Kidney capillary endothelial cell (primary cell): ENCODE data around the gene VPS35L.

Experiments used
- DNase-seq: peaks from one replicate; pipeline ENCODE4 v3.0.0-alpha.2; 2018; ENCODE audit warnings: low spot score

The VPS35L gene

DNA sequence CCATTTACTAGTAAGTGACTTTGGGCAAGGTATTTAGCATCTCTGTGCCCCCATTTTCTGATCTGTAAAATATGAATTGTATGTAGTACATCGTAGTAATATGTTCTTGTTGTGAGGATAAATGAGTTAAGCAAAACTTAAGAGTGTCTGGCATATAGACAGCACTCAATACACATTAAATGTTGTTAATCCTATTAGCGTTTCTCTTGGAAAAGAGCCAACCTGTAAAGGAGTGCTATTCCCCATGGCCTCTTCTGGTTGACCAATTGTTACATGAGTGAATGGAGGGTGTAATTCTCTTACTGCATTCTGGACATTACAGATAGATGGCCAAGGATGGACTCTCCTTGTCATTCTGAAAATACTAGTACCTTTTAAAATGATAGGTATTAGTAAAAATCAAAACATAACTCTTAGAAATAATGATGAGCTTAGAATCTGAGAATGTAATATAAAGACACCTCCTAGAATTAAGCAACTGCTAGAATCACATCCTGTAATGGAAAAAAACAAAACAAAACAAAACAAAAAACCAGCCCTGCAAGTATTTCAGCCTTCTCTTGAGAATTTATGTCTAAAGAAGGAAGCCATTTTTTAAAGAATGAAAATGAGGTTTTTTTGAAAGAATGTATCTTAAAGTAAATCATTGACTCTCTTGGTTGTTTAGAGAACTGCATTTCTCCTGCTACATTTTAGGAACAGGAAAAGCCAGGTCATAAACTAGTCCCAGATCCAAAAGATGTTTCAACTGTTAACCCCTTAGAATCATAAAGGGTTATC, 193.1 kb downstream of the VPS35L start:
- no peak for DNase-seq

DNA sequence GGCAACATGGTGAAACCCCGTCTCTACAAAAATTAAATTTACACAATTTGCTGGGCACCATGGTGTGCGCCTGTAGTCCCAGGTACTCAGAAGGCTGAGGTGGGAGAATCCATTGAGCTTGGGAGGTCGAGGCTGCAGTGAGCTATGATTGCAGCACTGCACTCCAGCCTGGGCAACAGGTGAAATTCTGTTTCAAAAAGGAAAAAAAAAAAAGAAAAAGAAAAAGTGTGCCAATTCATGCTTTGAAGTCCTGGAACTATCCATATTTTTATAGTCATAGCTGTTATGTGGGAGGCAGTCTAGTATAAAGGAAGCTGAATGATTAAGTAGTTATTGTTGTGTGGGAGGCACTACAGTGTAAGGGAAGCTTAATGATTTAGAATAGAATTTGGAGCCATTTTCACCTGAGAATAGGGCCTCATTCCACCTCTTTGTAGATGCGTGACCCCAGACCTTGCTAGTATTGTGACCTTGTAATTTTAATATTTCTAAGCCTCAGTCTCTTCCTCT, 194.1 kb downstream of the VPS35L start:
- DNase-seq: no peak
